Activated CD4-positive, alpha-beta T cell treated with anti-CD3 and anti-CD28 coated beads, Interleukin-2, amount 50 U/mL, for 48 hours (primary cell): ENCODE measurements around the gene TEX22.

Experiments used
- DNase-seq, 2 experiments: peaks; one replicate each; pipeline ENCODE4 v3.0.0-alpha.2; 2020

The TEX22 gene

DNA sequence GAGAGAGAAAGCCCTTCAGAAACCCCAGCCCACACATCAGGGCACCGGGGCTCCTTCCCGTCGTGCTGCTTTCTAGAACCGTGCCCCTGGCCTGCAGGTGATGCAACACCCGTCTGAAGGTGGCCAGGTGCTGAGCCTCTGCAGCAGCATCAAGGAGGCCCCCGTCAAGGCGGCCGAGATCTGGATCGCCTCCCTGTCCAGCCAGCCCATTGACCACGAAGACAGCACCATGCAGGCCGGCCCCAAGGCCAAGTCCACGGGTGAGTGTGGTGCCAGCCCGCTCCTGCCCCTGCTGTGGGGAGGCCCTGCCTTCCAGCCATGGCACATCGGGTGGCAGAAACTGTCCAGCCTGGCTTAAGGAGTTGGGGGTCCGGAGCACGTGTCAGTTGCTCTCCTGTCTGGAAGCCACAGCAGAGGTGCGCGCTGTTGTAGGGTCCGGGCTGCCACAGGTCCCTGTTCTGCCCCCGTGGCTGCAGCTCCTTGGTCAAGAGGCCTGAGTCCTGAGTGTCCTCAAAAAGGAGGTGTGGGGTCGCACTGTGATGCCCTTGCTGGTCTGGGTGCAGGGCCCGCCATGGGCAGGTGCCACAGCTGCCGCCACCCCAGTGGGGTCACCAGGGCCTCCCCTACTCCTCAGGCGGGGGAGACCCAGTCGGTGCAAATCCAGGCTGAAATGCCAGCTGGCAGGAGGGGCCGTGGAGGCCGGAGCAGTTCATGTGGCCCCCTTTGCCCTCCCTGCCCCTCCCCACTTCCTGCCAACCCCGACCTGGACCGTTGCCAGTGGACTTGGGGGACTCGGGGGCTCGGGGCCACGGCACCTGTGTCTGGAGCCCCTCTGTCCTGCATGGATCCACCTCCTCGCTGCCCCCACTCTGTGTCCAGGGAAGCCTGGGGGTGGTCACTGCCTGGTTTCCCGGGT, 31.0 kb upstream of the TEX22 start:
- DNase-seq = no peak

DNA sequence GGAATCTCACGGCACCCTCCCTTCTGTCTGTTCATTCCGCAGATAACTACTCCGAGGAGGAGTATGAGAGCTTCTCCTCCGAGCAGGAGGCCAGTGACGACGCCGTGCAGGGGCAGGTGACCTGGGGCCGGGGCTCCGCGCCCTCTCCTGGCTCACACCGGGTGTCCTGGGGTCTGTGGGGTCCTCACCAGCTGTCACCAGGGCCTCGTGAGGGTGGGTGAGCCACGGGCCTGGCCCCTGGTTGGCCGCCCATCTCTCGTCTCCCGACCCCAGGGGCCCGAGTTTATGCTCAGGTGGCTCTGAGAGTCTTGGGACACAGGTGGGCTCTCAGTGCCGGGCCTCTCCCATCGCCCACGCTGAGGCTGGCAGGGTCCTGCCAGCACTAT, 30.3 kb upstream of the TEX22 start:
- DNase-seq = no peak

DNA sequence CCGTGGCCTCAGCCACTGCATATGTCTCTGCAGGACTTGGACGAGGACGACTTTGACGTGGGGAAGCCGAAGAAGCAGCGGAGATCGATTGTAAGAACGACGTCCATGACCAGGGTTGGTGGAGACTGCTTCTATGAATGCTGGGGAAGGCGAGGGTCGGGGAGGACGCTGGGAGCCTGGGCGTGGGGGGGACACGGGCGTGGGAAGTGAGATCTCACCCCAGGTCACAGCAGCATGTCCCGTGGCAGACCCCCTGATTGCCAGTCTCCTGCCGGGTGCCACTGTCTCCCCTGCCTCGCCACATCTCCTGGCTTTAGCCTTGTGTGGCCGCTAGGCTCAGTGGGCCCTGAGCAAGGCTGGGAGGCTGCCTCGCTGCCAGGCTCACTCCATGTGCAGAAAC, 29.9 kb upstream of the TEX22 start:
- no peak for DNase-seq

DNA sequence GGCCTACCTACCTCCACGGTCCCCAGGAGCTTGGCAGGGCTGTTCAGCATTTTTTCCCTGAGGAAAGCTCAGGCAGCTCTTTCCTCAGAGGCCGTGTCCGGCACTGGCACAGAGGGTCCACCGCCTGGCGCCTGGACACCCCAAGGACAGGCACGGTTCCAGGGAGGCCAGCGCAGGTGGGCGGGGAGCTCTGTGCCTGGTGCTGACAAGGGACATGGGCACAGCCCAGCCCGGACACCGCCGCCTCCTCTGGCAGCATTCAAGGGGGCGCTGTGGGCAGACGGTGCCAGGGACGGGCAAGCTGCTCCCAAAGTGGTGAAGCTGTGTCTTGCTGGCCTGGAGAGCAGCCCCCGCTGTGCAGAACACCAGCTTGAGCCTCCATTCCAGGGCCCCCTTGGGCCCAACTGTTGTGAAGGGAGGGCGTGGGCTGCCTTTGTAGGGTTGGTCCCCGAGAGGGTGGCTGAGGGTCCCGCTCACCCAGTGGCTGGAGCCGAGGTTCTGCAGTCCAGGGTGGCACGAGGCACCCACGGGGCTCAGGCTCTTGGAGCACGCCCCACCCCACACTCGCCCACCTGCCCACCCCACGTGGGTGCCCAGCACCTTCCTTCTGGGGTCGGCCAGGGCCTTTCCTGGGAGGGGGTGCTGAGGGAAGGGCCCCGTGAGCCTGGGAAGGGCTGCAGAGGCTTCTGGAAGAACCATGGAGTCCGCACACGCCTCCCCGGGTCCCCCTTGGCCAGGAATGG, 29.3 kb upstream of the TEX22 start:
- DNase-seq = no peak

DNA sequence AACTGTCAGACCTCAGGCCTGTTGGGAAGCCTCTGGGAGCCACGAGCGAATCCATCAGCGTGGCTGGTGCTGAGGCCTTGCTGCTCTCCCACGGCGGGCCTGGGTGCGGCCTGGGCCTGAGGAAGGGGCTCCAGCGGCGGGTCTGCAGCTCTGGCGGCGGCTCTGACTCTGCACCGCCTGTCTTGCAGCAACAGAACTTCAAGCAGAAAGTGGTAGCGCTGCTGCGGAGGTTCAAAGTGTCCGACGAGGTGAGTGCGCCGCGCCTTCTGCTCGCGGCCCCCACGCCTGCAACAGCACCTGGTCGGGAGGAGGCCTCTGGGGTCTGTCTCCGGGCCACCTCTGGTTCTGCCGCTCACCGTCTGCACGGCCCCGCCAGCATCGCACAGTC, 28.7 kb upstream of the TEX22 start:
- no peak for DNase-seq

DNA sequence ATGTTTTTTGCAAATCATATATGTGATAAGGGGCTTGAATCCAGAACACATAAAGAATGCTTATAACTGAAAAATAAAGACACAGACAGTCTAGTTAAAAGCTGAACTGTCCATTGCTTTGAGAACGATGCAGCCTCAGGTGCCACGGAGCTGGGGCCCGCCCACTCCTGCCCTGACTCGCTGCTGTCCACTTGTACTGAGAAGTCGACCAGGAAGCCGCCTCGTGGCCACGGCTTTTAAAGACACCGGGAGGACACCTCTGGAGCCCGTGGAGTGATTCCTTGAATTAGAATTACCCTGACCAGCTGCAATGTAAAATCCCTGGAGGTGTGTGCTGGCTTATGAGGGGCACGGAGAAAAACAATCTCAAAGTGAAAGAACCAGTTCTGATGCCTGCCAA, 23.9 kb upstream of the TEX22 start:
- no peak for DNase-seq

DNA sequence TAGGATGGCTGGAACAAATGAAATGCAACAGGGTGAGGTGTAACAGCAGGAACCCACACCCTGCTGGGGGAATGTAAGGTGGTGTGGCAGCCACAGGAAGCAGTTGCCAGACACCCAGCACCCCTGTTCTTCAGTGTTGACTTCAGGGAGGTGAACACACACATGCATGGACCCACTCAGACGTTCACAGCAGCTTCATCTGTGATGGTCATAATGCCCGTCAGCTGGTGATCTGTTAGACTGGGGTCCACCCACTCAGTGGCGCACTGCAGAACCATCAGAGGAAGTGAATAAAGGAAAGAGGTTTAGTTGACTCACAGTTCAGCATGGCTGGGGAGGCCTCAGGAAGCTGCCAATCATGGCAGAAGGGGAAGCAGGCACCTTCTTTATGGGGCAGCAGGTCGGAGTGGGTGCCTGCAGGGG, 22.7 kb upstream of the TEX22 start:
- peak; percentile 53 to 69 for DNase-seq

DNA sequence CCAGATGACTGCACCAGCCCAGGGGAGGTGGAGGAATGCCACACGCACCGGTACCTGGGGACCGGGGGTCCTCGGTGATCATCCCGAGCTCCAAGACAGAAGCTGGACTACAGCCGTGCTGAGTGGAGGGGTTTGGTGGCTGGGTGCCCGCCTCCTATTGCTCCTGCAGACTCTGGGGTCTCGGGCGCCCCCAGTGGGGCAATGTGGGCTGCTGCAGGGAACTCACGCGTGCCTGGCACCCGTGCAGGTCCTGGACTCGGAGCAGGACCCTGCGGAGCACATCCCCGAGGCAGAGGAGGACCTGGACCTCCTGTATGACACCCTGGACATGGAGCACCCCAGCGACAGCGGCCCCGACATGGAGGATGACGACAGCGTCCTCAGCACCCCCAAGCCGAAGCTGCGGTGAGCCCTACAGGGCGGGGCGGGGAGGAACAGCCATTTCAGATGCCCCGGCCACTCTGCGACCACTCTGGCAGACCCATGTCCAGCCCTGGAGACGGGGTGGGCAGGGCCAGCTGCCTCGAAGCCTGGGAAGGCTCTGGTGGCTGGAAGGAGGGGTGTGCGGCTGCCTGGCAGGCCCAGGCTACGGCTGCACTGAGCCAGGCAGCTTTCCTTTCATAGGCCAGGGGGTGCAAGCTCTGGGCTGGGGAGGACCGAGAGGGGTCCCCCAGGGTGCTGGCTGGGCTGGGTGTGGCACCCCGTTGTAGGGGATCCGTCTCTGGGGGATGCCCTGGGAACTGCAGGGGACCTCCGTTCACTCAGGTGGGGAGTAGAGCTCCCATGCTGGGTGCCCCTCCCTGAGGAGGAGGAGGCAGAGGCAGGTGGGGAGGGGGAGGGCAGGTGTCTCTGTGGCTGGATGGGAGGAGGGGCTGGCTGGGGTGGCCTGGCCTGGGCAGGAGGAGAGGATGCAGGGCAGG, 21.6 kb upstream of the TEX22 start:
- no peak for DNase-seq

DNA sequence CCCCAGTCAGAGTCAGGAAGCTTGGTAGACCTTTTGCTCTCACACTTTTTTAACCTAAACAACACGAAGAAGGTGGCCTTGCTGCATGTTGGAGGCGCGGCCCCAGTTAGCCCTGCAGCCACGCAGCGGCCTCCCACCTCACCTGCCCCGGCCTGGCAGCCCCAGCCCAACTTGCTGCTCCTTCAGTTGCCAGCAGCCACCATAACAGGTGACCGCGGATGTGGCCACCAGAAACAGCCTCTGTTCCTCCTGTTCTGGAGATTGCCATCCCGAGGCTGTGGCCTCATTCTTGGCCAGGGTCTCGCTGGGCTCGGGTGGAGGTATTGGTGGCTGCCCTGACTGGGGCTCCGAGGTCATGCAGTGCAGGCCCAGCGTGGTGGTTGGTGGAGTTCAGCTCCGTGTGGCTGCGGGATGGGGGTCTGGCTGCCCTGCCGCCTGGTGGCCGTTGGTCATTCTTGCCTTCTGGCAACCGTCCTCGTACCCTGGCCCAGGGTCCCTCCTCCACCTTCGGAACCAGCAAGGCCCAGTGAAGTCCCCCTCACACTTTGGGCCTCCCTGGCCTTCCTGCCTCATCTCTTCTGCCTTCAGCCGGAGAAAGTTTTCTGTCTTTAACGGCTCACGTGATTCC, 20.7 kb upstream of the TEX22 start:
- no peak for DNase-seq

DNA sequence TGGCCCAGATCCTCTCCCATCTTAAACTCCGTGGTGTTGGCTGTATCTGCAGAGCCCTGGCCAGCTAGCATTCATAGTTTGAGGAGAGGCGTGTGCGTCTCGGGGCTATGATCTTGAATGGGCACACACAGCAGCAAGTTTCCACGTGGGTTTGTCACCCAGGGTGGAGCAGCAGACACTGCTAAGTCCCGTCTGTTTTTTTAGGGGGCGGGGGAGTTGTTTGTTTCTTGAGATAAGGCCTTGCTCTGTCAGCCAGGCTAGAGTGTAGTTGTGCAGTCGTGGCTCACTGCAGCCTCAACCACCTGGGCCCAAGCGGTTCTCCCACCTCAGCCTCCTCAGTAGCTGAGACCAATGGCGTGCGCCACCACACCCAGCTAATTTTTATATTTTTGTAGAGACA, 20.1 kb upstream of the TEX22 start:
- DNase-seq = no peak

DNA sequence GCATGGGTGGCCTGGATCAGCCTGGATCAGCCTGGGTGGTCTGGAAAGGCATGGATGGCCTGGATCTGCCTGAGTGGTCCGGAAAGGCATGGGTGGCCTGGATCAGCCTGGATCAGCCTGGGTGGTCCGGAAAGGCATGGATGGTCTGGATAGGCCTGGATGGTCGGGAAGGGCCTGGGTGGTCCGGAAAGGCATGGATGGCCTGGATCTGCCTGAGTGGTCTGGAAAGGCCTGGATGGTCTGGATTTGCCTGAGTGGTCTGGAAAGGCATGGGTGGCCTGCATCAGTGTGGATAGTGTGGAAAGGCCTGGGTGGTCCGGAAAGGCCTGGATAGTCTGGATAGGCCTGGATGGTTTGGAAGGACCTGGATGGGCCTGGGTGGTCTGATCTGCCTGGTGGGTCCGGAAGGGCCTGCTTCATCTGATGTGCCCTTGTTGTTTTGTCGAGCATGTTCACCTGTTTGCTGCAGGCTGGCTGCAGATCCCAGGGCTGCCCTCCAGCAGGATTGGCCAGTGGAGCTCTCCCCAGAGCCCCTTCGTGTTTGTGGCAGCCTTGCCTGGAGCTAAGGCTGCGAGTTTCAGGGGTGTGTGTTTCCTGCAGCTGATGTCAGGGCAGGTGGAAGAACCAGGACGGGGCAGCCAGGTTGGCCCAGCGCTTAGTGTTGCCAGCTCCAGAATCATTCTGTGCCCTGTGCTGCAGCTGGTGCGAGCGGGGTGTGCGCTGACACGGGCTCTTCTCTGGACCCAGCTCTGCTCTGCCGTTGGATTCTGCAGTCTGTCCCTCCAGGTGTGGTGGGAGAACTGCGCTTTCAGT, 19.3 kb upstream of the TEX22 start:
- DNase-seq = no peak

DNA sequence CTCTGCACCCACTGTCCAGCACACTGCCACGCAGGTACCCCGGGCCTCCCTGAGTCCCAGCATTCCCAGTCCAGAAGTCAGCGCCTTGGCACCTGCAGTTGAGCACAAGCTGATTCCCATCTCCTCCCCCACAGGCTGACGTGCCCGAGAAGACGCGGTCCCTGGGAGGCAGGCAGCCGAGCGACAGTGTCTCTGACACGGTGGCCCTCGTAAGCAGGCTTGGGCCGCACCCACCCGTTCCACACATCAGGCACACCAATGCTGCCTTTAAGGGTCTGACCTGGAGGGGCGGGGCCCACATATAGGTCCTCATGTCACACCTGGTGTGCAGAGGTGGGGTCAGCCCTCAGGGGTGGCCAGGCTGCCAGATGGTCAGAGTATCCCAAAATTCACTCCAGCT, 18.4 kb upstream of the TEX22 start:
- DNase-seq = no peak

DNA sequence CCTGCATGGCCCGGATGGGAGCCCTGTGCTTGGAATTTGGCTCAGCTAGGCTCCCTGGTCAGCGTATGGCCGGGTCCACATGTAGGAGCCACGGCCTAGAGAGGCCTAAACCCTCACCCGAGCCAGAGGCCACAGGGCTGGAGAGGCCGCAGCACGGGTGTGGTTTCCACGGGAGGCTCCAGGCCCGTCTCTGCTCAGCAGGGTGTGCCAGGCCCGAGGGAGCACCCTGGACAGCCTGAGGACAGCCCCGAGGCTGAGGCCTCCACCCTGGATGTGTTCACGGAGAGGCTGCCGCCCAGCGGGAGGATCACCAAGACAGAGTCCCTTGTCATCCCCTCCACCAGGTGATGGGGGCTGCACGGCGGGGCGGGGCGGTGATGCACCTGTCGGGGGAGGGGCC, 17.6 kb upstream of the TEX22 start:
- DNase-seq = no peak

DNA sequence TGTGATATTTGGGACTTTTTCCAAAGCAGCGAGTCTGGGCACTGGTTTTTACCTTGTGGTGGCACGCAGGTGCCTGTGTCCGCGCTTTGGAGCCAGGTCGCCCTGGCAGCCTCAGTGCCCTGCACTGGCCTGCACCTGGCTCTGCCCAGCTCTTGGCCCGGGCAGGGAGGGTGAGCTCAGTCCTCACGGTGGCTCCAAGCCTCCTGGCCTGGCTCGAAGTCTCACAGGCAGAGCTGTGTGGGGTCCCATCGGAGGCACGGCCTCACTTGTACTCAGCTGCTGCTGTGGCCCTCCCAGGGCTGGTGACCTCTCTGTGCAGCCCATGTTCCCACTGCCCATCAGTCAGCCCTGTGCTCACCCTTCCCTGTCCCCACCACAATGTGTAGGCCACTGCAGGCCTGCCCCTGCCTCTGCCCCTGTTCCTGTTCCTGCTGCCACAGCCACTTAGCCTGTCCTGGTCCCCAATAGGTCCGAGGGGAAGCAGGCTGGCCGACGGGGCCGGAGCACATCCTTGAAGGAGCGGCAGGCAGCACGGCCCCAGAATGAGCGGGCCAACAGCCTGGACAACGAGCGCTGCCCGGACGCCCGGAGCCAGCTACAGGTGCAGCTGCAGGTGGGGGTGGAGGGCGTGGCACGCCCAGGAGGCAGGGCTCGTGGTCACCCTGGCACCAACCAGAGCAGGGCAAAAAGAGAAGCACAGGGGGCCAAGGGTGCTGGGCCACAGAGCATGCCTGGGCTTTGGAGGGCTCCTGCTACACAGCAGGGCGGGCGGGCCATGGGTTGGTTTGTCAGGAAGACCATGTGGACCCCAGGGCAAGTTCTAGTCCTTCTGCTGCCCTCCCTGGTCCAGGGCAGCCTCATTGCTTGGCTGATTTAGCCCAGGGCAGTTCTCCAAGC, 16.6 kb upstream of the TEX22 start:
- DNase-seq = no peak

DNA sequence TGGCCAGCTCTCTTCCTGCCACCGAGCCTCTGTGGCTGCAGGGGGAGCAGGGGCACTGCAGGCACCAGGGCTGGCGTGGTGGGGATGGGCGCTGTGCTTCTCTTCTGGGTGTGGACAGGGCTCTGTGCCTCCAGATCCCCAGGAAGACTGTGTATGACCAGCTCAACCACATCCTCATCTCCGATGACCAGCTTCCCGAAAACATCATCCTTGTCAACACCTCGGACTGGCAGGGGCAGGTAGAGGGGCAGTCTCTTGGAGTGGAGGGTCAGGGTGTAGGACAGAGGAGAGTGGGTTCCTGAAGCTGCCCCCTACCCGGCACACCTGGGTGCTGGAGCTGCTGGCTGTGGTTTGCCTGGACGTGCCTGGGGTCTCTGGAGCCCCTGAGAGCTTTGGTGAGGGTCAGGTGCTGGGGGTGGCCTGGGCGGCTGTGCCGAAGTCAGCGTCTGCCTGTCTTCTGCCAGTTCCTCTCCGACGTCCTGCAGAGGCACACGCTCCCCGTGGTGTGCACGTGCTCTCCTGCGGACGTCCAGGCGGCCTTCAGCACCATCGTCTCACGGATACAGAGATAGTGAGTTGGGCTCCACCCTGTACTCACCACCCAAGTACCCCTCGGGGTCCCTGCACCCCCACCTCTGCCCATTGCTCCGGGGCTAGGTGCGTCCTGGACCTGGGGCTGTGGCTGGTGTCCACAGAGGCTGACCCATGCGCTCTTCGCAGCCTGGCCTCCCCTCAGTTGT, 15.8 kb upstream of the TEX22 start:
- DNase-seq = no peak

DNA sequence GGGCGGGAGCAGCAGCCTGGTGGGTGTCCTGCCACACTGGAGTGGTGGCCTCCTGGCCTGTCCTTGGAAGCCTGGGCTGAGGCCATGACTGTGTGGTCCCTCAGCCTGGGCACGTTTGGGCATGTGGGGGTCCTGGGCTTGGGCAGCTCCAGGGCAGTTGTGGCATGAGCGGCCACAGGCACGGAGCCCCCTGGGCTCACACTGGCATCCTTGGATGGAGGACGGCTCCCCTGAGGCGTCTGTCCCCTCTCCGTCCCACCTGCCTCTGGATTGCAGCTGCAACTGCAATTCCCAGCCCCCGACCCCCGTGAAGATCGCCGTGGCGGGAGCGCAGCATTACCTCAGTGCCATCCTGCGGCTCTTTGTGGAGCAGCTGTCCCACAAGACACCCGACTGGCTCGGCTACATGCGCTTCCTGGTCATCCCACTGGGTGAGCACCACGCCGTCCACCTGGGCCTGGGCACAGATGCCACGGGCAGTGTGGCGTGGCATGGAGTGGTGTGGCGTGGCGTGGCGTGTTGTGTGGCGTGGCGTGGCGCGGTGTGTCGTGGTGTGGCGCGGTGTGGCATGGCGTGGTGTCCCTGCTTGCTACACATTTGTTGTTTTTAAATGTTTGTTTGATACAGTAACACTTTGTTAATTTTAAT, 15.1 kb upstream of the TEX22 start:
- no peak for DNase-seq

DNA sequence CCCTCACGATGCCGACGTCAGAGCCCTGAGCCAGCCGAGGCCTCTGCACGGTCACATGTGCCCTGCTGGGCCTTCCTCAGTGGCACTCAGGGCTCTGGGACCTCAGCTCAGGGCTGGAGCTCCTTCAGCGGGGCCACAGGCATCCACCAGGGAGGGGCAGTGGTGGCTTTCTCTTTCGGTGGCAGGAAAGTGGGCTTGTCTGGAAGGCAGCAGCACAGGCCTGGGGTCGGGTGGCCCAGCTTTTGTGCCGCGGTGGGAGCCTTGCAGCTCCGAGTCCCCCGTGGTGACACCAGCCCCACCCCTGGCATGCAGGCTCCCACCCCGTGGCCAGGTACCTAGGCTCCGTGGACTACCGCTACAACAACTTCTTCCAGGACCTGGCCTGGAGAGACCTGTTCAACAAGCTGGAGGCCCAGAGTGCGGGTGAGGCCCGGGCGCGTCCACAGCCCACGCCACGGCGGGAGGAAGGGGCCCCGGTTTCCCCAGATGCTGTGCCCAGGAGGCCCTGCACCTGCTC, 14.2 kb upstream of the TEX22 start:
- DNase-seq = no peak

DNA sequence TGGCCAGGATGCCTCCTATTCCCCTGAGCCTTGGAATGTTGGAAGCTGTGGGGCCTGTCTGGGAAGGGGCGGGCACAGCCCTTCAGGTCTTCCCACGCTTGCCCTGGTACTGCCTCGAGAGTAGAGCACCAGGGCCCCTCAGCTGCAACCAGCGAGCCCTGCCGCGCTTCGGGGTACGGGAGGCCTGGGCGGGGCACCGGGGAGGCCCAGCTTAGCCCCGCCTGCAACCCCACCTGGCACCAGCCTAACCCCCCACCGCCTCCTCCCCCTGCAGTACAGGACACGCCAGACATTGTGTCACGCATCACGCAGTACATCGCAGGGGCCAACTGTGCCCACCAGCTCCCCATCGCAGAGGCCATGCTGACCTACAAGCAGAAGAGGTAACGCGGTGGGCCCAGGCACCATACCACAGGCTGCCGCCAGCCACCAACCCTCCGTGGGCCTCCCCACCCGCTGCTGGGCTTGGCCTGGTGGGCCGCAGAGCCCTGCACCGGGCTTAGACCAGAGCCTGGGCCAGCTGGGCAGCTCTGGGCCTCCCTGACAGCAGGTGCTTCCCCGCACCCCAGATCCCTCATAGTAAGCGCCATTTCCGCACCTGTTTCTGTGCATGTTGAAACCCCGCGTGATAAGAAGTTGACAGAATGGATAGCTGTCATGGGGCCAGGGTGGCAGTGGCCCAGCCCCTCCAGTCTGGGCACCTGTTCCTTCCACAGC, 13.6 kb upstream of the TEX22 start:
- DNase-seq = no peak

DNA sequence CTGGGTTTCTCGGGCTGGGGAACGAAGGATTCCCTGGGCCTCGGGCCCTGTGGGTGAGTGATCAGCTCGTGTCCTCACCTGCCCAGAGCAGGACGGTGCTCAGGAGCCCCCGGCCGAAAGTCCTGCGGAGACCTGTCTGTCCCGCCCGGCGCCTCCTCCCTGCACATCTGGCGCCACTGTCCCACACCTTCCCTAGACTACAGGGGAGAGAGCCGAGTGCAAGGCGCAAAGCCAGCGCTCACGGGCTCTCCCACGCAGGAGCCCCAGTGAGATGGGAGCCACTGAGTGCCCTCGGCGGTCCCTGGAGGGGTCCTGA, 13.1 kb upstream of the TEX22 start:
- DNase-seq = no peak
